Ovary (tissue), 9 donors: ENCODE data around the gene VIPR2. TPM values are rescaled to one million over a fixed set of nuclear protein-coding genes. Genes with fewer than 3 reads are reported as not detected.

Experiments
- DNase-seq, 5 donors: peaks; one replicate each; pipeline ENCODE4 v3.0.0-alpha.2; 2019 to 2020
- H3K27ac ChIP-seq, 2 donors: fragments of 200-600 bp; one replicate each; pipeline versions ENCODE4 v1.5.1 to v1.8.0; 2019 to 2022
- H3K27me3 ChIP-seq: fragments of 200-600 bp; one replicate; pipeline ENCODE4 v1.8.0; 2022
- H3K36me3 ChIP-seq: fragments of 200-600 bp; sonication (generic); one replicate; pipeline ENCODE4 v1.5.1; 2019
- H3K4me1 ChIP-seq: one replicate; pipeline ENCODE4 v1.8.1; 2013; ENCODE audit warnings: mild to moderate bottlenecking, moderate library complexity; ENCODE audit not compliant: insufficient read depth
- H3K4me3 ChIP-seq: fragments of 200-600 bp; sonication (generic); one replicate; pipeline ENCODE4 v1.5.1; 2017
- H3K9me3 ChIP-seq, 2 donors: fragments of 200-600 bp in 1 of 2; sonication (generic) in 1 of 2; one replicate each; pipeline versions ENCODE4 v1.5.1 to v1.8.1; 2013 to 2019; ENCODE audit warnings: mild to moderate bottlenecking in 1 of 2, moderate library complexity in 1 of 2
- CTCF ChIP-seq, 3 donors: fragments of 450-650 bp in 2 of 3; fragments of 200-600 bp in 1 of 3; IDR thresholded peaks; one replicate each; pipeline versions ENCODE4 v1.5.1 to v1.8.0; 2016 to 2022; ENCODE audit warnings: antibody characterized with exemption in 3 of 3, mild to moderate bottlenecking in 1 of 3
- EP300 ChIP-seq: sonication (generic); formaldehyde crosslinking; IDR thresholded peaks from one replicate; pipeline ENCODE4 v1.6.1; 2017; ENCODE audit warnings: antibody characterized with exemption
- POLR2A ChIP-seq: fragments of 450-650 bp; IDR thresholded peaks from one replicate; pipeline ENCODE4 v1.6.1; 2017; ENCODE audit warnings: antibody characterized with exemption, mild to moderate bottlenecking, moderate library complexity
- WGBS, 3 donors: extraction: QIAGEN DNeasy Blood & Tissue Kit in 1 of 3; methylation state at CpG; one replicate each; pipeline versions ENCODE4 v1.1.5 to v1.1.7; 2013 to 2017; 5-methylcytosine and 5-hydroxymethylcytosine counted together
- intact Hi-C, 4 donors: fragments of 100-400 bp; cut with DNase I; formaldehyde crosslinking; loops; one replicate each; pipeline versions ENCODE4 v1.11.0 to v1.15.1; 2022 to 2023
- polyA plus RNA-seq, 2 donors: library from polyadenylated mRNA; stranded (reverse); fragments of 200-250 nt in 1 of 2; fragments of 350-450 nt in 1 of 2; fragmentation: Illumina TruSeq in 1 of 2; extraction: RNeasy Lipid Tissue Mini Kit (QIAGEN cat#74804) in 1 of 2; gene quantifications; one replicate each; pipeline ENCODE4 v1.2.3, GENCODE V29; 2013 to 2014
- total RNA-seq, 7 donors: library from RNA; depleted of rRNA in 2 of 7; stranded (reverse); fragments of >200 nt in 2 of 7; fragmentation: NEBNext Ultra II Directional in 3 of 7; extraction: Animal tissue kit (Norgen Biotek cat#: 25700) in 3 of 7; gene quantifications; one replicate each; pipeline versions ENCODE4 v1.1.0 to v1.2.4, GENCODE V29; 2016 to 2023
- donor health status: DM: no; HTN: no; CAD: no; lungs with moderate emphysema.
- donor health status: DM: no; HTN: no; CAD: no.
- donor health status: Bipolar disorder and iron deficiency.
- donor health status: DM: yes; HTN: yes; CAD: no.
- donor health status: DM: no; HTN: no; CAD: no.
- donor health status: DM: yes; HTN: yes; CAD: no.

The VIPR2 gene
- total and polyA plus RNA-seq, 9 donors: 3.6 to 18.0 (median 9.0) TPM

- WGBS, 3 donors: 9 to 18% (median 11%) methylated on average over 9 of the region's 9 CpGs
- no peak overlapping the region for H3K4me3 ChIP-seq
- intact Hi-C loops: no loop called here
- no peaks in the 10 kb centered on the region for H3K9me3 ChIP-seq
- no peaks in the 10 kb centered on the region for H3K36me3 ChIP-seq
- H3K27ac ChIP-seq: peak overlapping the region; percentile 35 to 39
- no peaks in the 10 kb centered on the region for H3K27me3 ChIP-seq
- DNase-seq: peak in 4 of 5 donors; percentile 44 to 59 (median 52)
- TF ChIP-seq CTCF (IDR thresholded peaks at IDR 0.05) (no peak), POLR2A (no peak), EP300 (no peak)
- H3K4me1 ChIP-seq: peaks cover 13% of the 10 kb centered on the region
These were observed 35.6 kb downstream of the VIPR2 start for GRCh38 chr7:159108941-159109652.

GRCh38 chr7:159108491-159108890 is 36.2 kb downstream of the VIPR2 start:
- H3K27me3 ChIP-seq: no peaks in the 10 kb centered on the region
- no peak overlapping the region for H3K4me3 ChIP-seq
- H3K4me1 ChIP-seq: peaks cover 13% of the 10 kb centered on the region
- H3K36me3 ChIP-seq: no peaks in the 10 kb centered on the region
- TF ChIP-seq EP300: no peak
- TF ChIP-seq POLR2A: no peak
- TF ChIP-seq CTCF (IDR thresholded peaks at IDR 0.05): no peak
- peak overlapping the region in 1 of 2 donors; percentile 39 for H3K27ac ChIP-seq
- H3K9me3 ChIP-seq: no peaks in the 10 kb centered on the region
- 57 to 58% (median 58%) methylated on average over 2 of the region's 2 CpGs for WGBS, 3 donors
- intact Hi-C loops: no loop called here
- DNase-seq: peak in 2 of 5 donors; percentile 10 to 25

- no peak overlapping the region for H3K4me3 ChIP-seq
- intact Hi-C loops: no loop called here
- WGBS, 3 donors: 65 to 74% (median 74%) methylated on average over 13 of the region's 13 CpGs
- no peaks in the 10 kb centered on the region for H3K27me3 ChIP-seq
- TF ChIP-seq POLR2A (no peak), EP300 (no peak), CTCF (IDR thresholded peaks at IDR 0.05) (no peak)
- H3K36me3 ChIP-seq: no peaks in the 10 kb centered on the region
- peaks cover 13% of the 10 kb centered on the region for H3K4me1 ChIP-seq
- H3K9me3 ChIP-seq: no peaks in the 10 kb centered on the region
- DNase-seq: peak in 2 of 5 donors; percentile 24 to 32
- H3K27ac ChIP-seq: no peak overlapping the region
These were observed 37.3 kb downstream of the VIPR2 start for GRCh38 chr7:159107161-159107892.

GRCh38 chr7:159105832-159106811 is 38.5 kb downstream of the VIPR2 start:
- no peaks in the 10 kb centered on the region for H3K9me3 ChIP-seq
- peak in 2 of 5 donors; percentile 13 to 28 for DNase-seq
- intact Hi-C loops: no loop called here
- TF ChIP-seq CTCF (IDR thresholded peaks at IDR 0.05) (no peak), EP300 (no peak), POLR2A (no peak)
- no peak overlapping the region for H3K27ac ChIP-seq
- H3K27me3 ChIP-seq: no peaks in the 10 kb centered on the region
- peaks cover 13% of the 10 kb centered on the region for H3K4me1 ChIP-seq
- no peak overlapping the region for H3K4me3 ChIP-seq
- H3K36me3 ChIP-seq: no peaks in the 10 kb centered on the region
- 86 to 91% (median 89%) methylated on average over 13 of the region's 13 CpGs for WGBS, 3 donors
